IPS-18c (cell line): Measurements from ENCODE around the gene GLT1D1.

Source experiments
- H3K4me3 ChIP-seq: 2 replicates; pipeline ENCODE4 v1.7.0; 2013; ENCODE audit warnings: low read depth, mild to moderate bottlenecking, low read length, moderate library complexity; ENCODE audit not compliant: insufficient read depth
- H3K9me3 ChIP-seq: one replicate; pipeline ENCODE4 v1.6.1; 2013; ENCODE audit warnings: mild to moderate bottlenecking, low read length, moderate library complexity; ENCODE audit not compliant: control insufficient read depth, insufficient read depth

Gene GLT1D1

DNA sequence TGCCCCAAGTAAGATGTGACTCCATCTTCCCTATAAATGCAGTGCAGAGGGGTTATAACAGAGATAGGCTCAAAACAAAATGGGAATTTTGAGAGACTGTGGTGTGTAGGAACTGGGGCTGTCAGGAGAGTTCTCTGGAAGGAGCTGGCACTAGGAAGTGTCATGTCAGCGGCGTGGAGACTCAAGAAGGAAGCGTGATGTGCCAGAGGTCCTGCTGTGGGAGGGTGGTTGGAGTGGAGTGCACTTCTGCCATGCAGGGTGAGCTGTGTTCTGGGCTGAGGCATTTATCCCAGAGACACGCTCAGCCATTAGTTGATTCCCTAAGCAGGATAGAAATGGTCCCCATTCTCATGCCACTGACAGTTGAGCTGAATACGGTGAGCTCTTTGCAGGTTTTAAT lies 19.0 kb downstream of the GLT1D1 start:
- no peaks in the 10 kb centered on the region for H3K9me3 ChIP-seq
- no peak overlapping the region for H3K4me3 ChIP-seq

DNA sequence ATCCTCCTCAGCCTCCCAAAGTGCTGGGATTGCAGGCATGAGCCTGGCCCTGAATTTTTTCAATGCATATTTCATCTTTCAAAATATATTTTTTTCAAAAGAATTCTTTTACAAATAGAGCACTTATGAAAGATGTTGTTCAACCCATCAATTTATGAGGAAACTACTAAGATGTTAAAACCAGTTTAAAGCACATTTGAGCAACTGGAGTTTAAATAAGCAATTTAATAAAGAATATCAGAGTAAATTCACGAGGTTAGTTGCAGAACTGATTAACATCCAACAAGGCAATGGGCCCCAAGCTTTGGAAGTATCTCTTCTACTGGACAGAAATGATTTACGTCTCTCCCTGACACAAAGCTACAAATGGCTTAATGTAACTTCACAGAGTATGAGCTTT lies 23.3 kb downstream of the GLT1D1 start:
- Histone ChIP-seq H3K4me3 (no peak overlapping the region), H3K9me3 (no peaks in the 10 kb centered on the region)

DNA sequence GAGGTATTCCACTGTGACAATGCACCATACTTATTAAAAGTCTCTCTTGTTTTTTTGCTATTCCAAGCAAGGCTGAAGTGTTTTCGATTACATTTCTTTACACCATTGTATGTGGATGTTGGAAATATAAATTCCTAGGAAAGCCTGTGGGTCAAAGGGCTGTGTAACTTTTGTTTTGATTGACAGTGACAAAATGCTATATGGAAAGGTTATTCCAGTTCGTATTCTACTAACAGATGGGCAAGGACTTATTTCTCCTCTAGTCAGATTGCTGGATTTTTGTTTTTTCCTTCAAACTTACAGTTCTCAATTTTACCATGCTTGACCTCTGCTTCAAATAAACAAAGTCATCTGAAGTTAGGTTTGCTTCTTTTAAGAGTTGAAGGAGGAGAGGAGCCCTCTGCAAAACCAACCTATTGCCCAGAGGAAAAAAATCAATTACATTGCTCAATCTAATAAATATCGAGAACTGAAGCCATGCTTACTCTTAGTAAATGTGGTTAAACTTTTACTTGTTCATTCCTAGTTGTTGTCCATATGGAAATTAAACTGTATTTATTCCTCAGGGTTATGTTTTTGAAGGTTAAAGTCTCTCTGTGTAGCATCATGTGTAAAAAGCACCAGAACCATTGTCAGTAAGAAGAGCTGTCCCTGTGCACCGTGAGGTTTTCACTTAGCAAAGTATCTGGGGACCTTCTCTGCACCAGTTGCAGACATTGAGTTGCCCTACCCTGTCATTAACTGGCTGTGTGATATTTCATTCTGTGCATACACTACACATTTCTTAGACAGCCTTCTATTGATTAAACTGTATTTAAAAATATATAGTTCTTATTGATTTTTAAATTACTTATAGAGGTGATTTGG lies 26.9 kb downstream of the GLT1D1 start:
- Histone ChIP-seq H3K4me3 (no peak overlapping the region), H3K9me3 (no peaks in the 10 kb centered on the region)

DNA sequence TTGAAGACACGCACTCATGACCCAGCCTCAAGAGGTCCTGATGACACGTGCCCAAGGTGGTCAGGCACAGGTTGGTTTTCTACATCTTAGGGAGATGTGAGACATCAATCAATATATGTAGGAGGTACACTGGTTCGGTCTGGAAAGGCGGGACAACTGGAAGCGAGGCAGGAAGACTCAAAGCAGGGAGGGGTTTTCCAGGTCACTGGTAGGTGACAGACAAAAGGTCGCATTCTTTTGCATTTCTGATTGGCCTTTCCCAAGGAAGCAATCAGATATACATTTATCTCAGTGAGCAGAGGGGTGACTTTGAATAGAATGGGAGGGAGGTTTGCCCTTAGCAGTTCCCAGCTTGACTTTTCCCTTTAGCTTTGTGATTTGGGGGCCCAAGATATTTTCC lies 38.6 kb downstream of the GLT1D1 start:
- Histone ChIP-seq H3K4me3 (no peak overlapping the region), H3K9me3 (no peaks in the 10 kb centered on the region)

DNA sequence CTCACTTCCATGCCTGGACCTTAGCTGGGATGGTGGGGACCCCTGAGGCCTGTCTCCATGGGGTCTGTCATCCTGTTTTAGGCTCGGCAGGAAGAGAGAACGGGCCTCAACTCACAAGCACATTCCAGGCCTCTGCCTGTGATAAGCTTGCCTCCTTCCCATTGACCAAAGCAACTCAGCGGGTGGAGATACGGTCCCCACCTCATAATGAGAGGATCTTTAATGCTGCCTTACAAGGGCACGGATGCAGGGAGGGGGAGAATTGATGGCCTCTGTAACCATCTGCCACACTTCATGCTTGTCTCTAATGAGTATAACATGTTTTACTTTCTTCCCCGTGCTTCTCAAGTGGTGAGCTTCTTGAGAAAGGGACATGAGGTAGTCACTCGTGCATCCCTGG lies 50.0 kb downstream of the GLT1D1 start:
- Histone ChIP-seq H3K4me3 (no peak overlapping the region), H3K9me3 (no peaks in the 10 kb centered on the region)

DNA sequence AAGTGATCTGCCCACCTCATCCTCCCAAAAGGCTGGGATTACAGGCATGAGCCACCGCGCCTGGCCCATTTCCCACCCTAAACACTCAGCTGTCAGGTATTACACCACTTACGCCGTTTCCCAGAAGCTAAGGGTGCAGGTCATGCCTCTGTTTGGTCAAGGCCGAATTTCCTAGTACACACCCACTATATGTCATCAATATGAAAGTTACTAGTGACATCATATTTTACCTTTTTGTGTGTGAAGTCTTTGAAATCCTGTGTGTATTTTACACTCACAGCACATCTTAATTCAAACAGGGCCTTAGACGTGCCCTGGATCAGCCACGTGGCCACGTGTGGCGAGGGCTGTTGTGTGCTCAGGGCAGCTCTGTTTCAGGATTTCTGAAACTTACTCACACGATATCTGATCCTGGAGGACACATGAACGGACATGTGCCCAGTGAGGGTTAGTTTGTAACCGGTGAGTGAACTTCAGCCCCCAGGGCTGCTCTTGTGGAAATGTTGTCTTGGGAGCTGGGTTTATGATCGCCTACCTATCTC lies 51.8 kb downstream of the GLT1D1 start:
- Histone ChIP-seq H3K9me3 (no peaks in the 10 kb centered on the region), H3K4me3 (no peak overlapping the region)

DNA sequence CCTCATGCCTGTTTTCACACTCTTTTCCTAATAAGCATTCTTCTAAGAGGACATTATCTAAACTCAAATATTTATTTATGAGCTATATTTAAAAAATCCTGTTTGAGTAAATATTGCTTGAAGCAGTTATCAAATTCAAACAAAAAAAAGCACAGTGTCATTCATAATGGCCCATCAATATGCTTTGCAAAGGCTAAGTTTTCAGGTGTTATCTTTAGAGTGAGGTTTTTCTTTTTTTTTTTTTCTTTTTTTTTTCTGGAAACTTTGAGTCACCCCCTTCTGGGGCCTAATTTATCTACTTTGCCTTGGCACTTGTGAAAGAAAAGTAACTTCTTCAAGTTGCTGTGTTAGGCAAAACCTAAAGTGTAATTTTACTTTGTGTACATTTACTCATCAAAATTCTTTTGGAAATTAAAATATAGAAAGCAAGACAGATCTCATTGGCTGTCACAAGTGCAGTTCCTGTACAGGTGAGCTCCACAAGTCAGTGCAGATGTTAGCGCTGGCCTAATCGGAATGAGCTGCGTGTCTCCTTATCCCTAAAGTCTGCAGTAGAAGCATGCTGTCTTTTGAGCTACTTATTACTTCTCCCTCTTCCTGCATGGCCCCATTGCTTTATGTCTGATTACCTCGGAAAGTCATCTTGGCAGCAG lies 53.3 kb downstream of the GLT1D1 start:
- Histone ChIP-seq H3K9me3 (no peaks in the 10 kb centered on the region), H3K4me3 (no peak overlapping the region)

DNA sequence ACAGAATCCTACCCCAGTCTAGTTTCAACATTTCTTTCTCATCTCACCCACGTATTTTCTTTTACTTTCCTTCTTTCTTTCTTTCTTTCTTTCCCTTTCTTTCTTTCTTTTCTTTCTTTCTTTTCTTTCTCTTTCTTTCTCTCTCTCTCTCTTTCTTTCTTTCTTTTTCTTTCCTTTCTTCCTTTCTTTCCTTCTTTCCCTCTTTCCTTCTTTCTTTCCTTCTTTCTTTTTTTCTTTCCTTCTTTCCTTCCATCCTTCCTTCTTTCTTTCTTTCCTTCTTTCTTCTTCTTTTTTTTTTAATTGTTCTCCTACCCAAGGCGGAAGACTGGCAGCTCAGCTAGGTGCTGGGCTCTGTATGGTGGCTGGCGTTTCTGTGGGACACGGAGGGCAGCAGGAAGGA lies 55.0 kb downstream of the GLT1D1 start:
- H3K9me3 ChIP-seq = no peaks in the 10 kb centered on the region

DNA sequence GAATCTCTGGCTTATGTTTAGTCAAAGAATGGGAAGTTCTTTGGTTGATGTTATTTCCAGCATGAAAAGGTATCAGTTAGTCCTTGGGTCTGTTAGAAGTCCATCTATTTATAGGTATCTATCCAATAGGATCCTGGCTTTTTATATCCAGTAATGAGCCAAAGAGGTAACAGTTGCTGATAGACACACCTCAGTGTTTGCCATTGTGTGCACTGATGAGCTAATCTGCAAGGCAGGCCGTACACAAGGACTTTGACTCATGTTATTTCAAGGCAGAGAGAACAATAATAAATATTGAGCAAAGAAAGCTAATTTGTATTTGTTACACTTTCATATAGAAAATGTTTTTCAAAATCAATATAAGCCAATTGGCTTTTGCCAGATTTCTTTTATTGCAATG lies 56.4 kb downstream of the GLT1D1 start:
- no peak overlapping the region for H3K4me3 ChIP-seq
- H3K9me3 ChIP-seq = no peaks in the 10 kb centered on the region

More for the DNA sequence above, 55.0 kb downstream of the GLT1D1 start:
- no peak overlapping the region for H3K4me3 ChIP-seq

DNA sequence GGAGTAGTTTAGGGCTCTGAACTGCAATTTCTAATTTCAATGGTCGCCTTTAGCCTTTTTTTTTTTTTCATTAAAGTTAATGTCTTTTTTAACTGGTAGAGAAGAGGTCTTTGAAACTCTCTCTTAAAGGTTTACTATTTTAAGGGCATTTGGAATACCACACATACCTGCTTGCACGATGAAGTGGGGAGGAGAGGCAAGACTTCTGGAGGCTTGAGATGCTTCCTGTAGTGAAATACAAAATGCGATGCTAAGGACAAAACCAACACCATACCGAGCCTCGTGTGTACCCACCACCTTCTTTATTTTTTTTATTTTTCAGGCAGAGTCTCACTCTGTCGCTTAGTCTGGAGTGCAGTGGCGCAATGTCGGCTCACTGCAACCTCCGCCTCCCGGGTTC lies 57.4 kb downstream of the GLT1D1 start:
- Histone ChIP-seq H3K9me3 (no peaks in the 10 kb centered on the region), H3K4me3 (no peak overlapping the region)

DNA sequence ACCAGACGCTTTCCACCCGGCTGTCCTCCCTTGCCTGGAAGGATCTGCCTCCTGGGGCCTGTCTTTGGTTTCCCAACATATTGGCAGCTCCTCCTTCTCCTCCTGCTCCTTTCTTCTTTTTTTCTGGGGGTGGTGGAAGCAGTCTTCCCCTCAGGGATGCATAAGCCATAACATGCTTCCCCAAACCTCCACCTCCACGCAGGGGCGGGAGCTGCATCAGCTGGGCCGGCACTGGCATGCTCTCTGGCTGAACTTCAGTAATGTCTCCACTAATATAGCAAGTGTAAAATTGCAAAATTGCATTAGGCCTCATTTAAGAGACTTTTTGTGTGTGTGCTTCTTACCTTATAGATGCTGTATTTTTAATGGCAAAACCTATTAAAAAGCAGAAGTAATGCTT lies 58.6 kb downstream of the GLT1D1 start:
- H3K4me3 ChIP-seq = no peak overlapping the region
- H3K9me3 ChIP-seq = no peaks in the 10 kb centered on the region

DNA sequence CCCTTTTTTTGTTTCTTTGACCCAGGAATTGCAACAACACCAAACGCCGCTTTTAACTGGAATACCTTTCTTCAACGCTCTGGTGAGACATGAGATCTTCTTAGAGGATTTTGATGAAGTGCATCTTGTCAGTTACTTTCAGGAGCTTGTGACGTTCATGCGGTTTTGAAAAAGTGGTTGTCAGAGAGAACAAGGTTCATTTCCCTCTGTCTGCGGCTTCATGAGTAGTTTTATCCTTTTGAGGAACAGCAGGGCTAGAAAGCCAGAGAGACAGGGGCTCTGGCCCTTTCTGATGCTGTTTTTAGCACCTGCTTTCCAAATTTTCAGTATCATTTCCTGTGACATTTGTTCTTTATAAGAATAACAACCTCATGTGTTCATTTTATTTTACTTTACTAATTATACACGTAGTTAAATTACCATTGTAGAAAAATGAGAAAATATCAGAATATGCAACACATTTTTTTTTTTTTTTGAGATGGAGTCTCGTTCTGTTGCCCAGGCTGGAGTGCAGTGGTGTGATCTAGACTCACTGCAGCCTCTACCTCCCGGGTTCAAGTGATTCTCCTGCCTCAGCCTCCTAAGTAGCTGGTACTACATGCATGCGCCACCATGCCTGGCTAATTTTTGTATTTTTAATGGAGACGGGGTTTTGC lies 61.8 kb downstream of the GLT1D1 start:
- H3K4me3 ChIP-seq = no peak overlapping the region
- no peaks in the 10 kb centered on the region for H3K9me3 ChIP-seq

DNA sequence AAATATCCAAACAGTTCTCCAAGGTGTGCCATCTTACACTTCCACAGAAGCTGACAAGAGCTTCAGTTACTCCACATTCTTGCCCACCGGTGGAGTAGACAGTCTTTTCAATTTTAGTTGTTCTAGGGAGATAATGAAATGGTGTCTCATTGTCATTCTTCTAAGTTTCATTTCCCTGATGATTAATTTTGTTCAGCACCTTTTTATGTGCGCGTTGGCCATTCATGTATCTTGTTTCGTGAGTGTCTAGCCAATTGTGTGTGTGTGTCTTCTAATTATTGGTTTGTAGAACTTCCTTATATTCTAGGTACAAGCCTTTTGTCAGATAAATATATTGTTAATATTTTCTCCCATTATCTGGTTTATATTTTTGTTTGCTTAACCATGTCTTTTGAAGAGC lies 63.1 kb downstream of the GLT1D1 start:
- no peaks in the 10 kb centered on the region for H3K9me3 ChIP-seq
- H3K4me3 ChIP-seq = no peak overlapping the region

DNA sequence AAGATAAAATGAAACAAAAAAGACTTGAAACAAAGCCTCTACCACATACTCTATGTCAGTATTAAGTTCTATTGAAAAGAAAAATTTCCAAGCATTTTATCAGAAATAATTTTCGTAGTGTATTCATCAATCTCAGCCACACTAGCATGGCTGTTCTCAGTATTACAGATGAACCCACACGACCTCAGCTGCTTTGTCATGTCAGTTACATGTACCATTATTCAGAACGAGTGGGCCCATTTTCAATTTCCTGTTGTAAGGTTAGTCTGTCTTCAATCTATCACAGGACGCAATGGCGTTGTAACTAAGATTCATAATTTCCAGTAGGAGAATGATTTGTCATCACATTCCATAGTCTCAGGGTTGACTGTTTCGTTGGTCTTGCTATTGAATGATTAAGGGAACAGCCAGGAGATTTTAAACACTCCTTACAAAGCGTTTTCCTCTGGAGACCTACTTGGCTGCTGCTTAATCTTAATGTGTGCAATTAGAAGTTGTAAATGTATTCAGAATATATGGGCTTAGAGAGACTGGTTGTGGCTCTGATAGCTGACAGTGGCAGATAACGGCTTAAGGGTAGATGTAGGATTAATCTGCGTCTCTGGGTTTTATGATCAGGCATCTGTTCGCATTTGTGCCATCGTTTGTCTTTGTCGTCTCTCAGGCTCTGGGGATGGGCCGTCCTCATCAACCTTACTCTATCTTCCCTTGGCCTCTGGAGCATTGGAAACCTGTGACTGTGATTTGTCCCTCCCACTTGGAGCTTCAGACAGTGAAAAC lies 65.4 kb downstream of the GLT1D1 start:
- Histone ChIP-seq H3K9me3 (no peaks in the 10 kb centered on the region), H3K4me3 (no peak overlapping the region)

DNA sequence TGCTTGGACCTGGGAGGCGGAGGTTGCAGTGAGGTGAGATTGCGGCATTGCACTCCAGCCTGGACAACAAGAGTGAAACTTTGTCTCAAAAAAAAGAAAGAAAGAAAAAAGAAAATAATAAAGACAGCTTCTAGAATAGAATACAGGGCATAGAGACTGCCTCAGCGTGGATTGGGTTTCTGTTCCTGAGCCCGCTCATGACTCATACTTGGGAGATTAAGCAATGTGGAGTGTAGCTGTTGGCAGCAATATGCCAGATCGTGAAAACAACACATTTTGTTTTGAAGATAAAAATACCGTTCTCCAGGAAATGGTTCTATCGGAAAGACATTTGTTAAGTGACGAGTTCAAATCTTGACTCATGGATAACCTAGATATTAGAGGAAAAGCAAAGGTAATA lies 67.2 kb downstream of the GLT1D1 start:
- H3K4me3 ChIP-seq = no peak overlapping the region

DNA sequence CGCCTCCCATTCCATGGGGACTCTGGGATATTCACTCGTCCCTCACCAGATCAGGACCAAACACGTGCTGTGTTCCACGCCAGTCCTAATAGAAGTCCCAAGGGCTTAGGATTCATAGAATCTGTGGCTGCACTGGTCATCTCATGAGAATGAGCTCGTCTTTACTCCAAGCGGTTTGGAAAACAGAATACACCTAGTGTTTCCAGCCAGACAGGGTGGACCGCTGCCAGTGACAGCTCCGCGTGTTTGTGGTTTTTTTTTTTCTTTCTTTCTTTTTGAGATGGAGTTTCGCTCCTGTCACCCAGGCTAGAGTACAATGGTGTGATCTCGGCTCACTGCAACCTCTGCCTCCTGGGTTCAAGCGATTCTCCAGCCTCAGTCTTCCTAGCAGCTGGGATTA lies 75.1 kb downstream of the GLT1D1 start:
- Histone ChIP-seq H3K4me3 (no peak overlapping the region), H3K9me3 (no peaks in the 10 kb centered on the region)

More for the DNA sequence above, 67.2 kb downstream of the GLT1D1 start:
- H3K9me3 ChIP-seq = no peaks in the 10 kb centered on the region

DNA sequence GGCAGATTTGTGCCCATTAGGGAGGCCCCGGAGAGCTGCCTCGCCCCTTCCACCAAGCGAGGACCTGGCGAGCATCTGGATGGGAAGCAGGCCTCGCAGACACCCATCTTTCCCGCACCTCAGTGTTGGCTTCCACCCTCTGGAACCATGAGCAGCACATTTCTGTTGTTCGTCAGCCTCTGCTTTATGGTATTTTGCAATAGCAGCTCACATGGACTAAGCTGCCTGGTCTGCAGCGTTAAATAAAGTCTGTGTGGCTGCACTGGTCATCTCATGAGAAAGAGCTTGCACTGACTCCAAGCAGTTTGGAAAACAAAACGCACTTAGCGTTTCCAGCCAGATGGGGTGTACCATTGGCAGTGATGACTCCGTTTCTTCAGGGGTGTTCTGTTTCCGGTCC lies 75.8 kb downstream of the GLT1D1 start:
- Histone ChIP-seq H3K9me3 (no peaks in the 10 kb centered on the region), H3K4me3 (no peak overlapping the region)
